CD4-positive, alpha-beta T cell treated with Interleukin-12 subunit alpha and Interleukin-12 subunit beta, for 1 hour (primary cell): ENCODE measurements around the gene MYO9A.
"Not testable (repeated sequence)": the region's sequence is repeated elsewhere in the genome, so short reads cannot be mapped to it uniquely, and the experiment has no call there.

Experiments used
- DNase-seq: peaks from one replicate; pipeline ENCODE4 v3.0.0-alpha.2; 2020

MYO9A gene

GRCh38 chr15:72034859-72035650, 82.9 kb downstream of the MYO9A start:
- DNase-seq, result no peak

DNA sequence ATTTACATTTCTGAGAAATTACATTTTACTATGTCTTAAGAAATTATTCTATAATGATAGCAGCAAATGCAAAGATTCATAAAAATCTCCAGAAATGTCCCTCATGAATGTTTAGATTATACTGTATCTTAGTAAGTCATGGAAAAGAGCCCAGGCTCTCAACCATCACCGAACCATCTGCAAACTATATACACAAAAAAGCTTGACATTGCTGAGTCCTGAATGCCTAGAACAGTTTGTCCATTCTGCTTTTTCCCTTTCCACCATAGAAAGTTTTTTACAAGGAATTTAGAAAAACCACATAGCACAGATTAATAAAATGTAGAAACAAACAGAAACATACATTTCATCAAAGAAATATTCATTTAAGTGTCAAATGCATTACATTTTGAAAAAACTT, 83.6 kb downstream of the MYO9A start:
- no peak for DNase-seq

- no peak for DNase-seq
Observed at GRCh38 chr15:72033711-72034110, 84.2 kb downstream of the MYO9A start.

GRCh38 chr15:72033285-72033684, 84.7 kb downstream of the MYO9A start:
- no peak for DNase-seq

DNA sequence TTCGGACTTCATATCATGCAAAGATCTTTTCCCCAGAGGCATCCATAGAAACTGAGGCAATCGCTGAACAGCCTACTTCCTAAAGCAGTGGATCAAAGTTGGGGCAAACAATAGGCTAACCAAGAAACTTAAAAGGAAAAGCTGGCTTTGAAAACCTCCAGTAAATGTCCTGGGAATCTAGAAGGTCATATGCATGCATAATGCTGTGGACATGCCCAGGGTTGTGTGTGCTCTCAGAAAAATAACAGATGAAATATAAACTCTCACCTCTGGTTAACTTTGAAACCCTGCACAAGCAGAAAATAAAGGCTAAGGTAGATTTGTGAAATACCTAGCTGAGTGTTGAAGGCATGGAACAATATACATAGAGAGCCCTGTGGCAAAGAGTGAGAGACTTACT, 96.3 kb downstream of the MYO9A start:
- DNase-seq, result no peak

DNA sequence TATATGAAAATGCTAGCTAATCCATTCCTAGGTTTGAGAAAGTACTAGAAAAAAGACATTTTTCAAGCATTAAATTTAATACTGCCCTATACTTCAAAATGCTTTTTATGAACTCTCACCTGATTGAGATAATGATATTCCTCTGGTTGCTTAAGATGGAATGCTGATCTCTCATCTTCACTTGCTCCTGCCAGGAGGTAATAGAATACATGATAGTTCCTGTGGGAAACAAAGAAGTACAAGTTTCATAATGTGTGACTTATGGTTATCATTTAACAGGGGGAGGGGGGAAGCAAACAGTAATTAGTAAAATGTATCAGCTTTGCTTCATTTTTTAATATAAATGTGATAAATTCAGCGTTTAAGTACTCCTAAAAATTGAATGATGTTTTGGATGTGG, 97.2 kb downstream of the MYO9A start:
- DNase-seq, result no peak

- not testable (repeated sequence) for DNase-seq
Observed at GRCh38 chr15:72014555-72014954, 103.4 kb downstream of the MYO9A start.

DNA sequence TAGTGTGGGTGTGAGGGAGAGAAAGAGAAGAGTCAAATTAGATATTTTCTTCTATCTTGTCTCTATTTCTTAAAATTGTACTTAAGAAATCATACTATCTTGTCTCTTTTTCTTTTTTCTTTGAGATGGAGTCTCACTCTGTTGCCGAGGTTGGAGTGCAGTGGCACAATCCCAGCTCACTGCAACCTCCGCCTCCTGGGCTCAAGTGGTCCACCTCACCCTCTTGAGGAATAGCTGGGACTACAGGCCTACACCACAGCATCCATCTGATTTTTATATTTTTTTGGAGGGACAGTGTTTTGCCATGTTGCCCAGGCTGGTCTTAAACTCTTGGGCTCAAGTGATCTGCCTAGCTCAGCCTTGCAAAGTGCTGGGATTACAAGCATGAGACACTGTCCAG, 104.2 kb downstream of the MYO9A start:
- no peak for DNase-seq

- DNase-seq, result no peak
Observed at GRCh38 chr15:72011302-72011942, 106.5 kb downstream of the MYO9A start.

GRCh38 chr15:72009222-72009621, 108.7 kb downstream of the MYO9A start:
- no peak for DNase-seq

- DNase-seq, result no peak
Observed at GRCh38 chr15:72006382-72006781, 111.6 kb downstream of the MYO9A start.

- DNase-seq, result no peak
Observed at GRCh38 chr15:72005483-72005882, 112.5 kb downstream of the MYO9A start.

GRCh38 chr15:71999807-72000206, 118.1 kb downstream of the MYO9A start:
- DNase-seq, result no peak

- DNase-seq, result not testable (repeated sequence)
Observed at GRCh38 chr15:71998717-71999116, 119.2 kb downstream of the MYO9A start.

DNA sequence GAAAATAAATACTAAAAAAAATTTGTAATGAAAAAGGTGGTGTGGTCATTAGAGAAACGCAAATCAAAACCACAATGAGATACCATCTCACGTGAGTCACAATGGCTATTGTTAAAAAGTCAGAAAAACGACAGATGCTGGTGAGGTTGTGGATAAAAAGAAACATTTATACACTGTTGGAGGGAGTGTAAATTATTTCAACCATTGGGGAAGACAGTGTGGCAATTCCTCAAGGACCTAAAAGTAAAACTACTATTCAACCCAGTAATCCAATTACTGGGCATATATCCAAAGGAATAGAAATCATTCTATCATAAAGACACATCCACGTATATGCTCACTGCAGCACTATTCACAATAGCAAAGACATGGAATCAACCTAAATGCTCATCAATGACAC, 120.3 kb downstream of the MYO9A start:
- no peak for DNase-seq

DNA sequence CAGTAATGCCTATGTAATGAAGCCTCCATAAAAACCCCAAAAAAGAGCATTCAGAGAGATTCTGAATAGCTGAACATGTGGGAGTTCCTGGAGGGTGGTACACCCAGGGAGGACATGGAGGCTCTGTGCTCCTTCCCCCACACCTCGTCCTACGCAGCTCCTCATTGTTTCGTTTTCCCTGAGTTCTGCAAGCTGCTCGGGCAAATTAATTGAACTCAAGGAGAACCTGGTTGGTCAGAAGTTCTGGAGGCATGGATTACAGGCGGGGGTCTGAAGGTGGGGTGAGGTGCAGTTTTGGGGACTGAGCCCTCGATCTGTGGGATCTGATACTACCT, 142.2 kb downstream of the MYO9A start:
- no peak for DNase-seq

DNA sequence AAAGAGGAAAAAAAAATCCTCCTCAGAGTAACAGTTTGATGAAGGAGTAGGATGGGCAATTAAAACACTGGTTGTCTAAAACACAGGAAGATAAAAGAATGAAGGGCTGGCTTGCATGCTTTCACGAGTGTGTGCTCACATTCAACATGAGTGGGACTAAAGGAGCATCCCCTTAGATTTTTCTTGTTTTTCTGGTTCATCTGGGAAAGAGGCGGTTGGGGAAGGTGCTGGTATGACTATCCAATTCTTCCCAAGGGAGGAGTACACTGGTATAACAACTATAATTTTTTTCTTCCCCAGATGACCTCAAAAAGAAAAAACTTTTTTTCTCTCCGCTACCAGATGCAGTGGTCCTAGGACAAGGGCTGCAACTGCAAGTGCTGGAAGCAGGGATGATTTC, 143.7 kb downstream of the MYO9A start:
- DNase-seq, result no peak

- no peak for DNase-seq
Observed at GRCh38 chr15:71973366-71973765, 144.6 kb downstream of the MYO9A start.

DNA sequence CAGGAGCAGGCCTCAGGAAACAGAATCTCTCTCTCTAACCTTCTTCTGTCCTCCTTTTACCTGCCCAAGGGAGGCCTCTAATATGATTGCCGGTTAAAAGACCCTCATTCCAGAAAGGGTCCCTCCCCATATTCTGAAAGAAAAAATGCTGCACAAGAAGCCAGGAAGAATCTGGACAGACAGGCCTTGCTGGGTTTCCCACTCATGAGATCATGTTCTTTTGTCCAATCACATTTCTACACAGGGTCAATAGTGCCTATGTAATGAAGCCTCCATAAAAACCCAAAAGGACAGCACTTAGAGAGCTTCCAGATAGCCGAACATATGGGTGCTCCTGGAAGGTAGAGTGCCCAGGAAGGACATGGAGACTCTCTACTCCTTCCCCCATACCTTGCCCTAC, 146.0 kb downstream of the MYO9A start:
- DNase-seq, result no peak

DNA sequence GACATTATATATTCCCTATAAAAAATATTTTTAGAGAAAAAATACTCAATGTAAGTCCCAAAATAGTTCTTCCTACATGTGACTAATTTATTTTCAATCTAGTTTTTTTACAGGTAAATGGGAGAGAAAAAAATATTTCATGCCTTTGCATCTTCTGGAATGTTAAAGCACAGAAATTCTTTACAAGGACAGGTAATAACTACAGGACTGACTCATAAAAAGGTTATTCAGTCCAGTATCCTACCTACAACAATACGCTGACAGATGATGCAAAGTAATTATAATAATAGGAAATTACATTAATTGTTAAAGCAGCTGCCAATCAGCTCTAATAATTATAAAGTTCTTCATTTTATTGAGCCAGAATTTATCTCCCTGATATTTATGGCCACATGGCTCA, 147.5 kb downstream of the MYO9A start:
- no peak for DNase-seq

GRCh38 chr15:71962537-71962936, 155.4 kb downstream of the MYO9A start:
- no peak for DNase-seq

DNA sequence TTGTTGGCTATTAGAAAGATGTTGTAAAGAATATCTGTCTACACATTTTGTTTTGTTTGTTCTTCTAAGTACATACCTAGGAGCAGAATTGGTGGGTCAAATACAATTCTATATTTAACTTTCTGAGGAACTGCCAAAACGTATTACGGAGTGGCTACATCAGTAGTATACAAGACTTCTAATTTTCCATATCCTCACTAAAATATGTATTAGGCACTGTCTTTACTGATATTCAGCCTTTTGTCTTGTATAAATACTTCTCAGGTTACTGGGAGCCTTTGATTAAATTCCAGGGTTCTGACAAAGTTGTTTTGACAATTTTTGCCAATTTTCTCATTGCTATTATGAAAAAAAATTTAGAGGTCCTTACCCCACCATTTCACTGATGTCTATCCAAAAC, 160.9 kb downstream of the MYO9A start:
- no peak for DNase-seq

- DNase-seq, result no peak
Observed at GRCh38 chr15:71951134-71951533, 166.8 kb downstream of the MYO9A start.

DNA sequence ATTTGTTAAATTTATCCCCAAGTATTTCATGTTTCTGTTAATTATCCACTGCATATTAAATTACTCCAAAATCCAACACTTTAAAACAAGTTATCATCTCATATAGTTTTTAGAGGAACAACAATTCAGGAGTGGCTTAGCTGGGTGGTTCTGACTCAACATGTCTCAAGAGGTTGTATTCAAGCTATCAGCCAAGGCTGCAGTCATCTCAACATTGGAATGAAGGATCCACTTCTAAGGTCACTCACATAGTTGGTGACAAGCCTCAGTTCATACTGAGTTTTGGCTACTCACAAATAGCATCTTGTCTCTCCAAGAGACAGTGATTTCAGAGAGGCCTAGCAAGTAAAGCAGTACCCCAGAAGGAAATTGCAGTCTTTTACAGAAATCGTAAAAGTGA, 172.9 kb downstream of the MYO9A start:
- DNase-seq, result no peak

GRCh38 chr15:71943806-71944205, 174.1 kb downstream of the MYO9A start:
- no peak for DNase-seq
